HT-29 (cell line): ENCODE measurements around the gene C17orf107. TPM values are rescaled to one million over a fixed set of nuclear protein-coding genes. Genes with fewer than 3 reads are reported as not detected.

ENCODE experiments used
- DNase-seq: peaks from one replicate; pipeline ENCODE4 v3.0.0-alpha.2; 2015; ENCODE audit warnings: low spot score
- total RNA-seq: library from RNA; depleted of rRNA; stranded (reverse); fragments of >200 nt; shearing (Covaris generic); gene quantifications from 2 replicates; pipeline ENCODE4 v1.2.3, GENCODE V29; 2014

The C17orf107 gene
- total RNA-seq, 1 experiment from 2014 or later: 1.4 TPM

DNA sequence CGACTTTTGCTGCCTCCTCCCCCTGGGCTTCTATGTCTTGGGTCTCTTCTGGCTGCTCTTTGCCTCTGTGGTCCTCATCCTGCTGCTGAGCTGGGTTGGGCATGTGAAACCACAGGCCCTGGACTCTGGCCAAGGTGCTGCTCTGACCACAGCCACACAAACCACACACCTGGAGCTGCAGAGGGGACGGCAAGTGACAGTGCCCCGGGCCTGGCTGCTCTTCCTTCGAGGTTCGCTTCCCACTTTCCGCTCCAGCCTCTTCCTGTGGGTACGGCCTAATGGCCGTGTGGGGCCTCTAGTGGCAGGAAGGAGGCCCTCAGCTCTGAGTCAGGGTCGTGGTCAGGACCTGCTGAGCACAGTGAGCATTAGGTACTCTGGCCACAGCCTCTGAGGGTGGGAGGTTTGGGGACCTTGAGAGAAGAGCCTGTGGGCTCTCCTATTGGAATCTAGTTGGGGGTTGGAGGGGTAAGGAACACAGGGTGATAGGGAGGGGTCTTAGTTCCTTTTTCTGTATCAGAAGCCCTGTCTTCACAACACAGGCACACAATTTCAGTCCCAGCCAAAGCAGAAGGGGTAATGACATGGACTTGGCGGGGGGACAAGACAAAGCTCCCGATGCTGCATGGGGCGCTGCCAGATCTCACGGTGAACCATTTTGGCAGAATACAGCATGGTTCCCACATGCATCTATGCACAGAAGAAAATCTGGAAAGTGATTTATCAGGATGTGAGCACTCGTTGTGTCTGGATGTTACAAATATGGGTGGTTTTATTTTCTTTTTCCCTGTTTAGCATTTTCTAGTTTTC is 35.0 kb downstream of the C17orf107 start:
- peak; percentile 49 for DNase-seq

- DNase-seq: no peak
These were observed 36.3 kb downstream of the C17orf107 start for GRCh38 chr17:4935650-4936049.

DNA sequence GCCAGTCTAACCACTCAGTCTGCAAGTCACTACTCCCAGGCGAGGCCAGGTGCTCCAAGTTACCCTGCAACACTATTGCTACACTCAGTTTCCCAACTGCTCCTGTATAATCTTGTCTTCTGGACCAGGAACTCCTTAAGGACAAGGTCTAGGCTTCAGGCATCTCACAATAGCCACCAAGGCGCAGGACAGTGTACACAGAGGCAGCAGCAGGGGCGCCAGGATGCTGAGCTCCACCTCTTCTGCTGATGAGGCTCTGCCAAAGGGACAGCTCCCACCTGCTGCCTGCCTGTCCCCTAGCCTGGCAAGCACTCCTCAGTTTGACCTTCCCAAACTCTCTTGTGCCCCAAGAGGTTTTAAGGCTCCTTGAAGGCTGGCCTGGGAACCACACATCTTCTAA is 37.1 kb downstream of the C17orf107 start:
- no peak for DNase-seq

GRCh38 chr17:4937553-4937952 is 38.2 kb downstream of the C17orf107 start:
- DNase-seq: no peak

GRCh38 chr17:4938069-4938491 is 38.7 kb downstream of the C17orf107 start:
- DNase-seq: no peak

GRCh38 chr17:4938688-4939545 is 39.6 kb downstream of the C17orf107 start:
- DNase-seq: no peak

DNA sequence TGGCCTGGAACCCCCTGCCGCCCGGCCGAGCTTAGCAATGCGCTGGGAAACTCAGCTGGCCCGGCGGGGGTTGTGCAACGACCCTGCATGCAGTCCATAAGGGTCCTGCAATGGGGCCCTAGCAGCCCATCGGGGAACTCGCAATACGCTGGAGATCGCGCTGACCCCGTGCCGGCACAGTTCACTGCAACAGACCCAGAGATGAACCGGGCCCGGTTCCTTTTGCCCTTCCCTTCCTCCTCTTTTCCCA is 40.1 kb downstream of the C17orf107 start:
- DNase-seq: no peak

DNA sequence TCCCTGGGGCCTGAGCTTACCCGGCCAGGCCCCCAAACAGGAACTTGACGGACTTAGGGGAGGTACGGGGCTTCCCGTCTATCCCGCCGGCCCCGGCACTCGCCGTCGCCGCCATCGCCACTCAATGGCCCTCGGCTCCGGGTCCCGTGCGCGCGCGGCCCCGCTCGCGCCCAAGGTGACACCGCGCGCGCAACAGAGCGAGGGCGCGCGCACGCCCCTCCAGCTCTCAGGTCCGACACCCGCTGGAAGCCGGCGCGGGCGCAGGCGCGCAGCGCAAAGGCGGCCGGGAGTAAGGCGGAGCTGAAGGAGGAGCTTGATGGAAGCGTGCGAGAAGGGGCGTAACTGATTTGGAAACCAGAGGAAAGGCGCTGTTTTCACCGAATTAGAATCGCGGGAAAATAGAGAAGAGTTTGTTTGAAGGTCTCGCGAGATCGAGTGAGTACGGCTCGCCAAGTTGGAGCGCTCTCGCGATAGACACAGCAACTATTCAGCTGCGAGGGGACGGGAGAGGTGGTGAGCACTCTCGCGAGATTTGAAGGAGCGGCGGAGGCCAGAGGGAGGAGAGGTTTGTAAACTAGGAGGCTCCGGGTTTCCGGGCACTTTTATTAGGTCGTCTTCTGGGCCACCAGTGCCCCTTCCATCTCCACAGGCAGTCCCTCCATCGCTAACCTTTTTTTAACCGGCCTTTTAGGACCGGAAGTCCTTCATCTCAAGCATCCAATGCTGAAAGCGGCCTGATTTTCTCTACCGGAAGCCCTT is 40.6 kb downstream of the C17orf107 start, which contains the start of the genes RNF167 and SLC25A11:
Gene RNF167, plus strand, starts transcription at position 473 of the 759 bp plus-strand sequence. CDS start 642 bp downstream, outside the sequence.
Gene SLC25A11, minus strand, starts transcription at position 251 of the 759 bp plus-strand sequence. Its CDS starts 136 bp downstream, at position 115.
- peak; percentile 94 for DNase-seq

GRCh38 chr17:4940555-4941318 is 41.4 kb downstream of the C17orf107 start:
- no peak for DNase-seq

DNA sequence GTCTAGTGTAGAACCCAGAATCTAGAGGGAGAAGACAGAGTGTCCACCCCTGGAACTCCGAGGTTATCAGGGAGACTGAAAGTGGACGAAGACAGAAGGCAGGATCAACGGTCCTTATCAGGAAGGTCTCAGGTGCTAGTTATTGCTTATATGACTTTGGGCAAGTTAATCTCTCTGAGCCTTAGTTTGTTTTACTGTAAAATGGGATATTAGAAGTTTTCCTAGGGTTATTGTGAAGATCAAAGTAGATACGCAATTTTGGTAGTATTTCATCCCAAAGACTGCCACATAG is 41.9 kb downstream of the C17orf107 start:
- no peak for DNase-seq

DNA sequence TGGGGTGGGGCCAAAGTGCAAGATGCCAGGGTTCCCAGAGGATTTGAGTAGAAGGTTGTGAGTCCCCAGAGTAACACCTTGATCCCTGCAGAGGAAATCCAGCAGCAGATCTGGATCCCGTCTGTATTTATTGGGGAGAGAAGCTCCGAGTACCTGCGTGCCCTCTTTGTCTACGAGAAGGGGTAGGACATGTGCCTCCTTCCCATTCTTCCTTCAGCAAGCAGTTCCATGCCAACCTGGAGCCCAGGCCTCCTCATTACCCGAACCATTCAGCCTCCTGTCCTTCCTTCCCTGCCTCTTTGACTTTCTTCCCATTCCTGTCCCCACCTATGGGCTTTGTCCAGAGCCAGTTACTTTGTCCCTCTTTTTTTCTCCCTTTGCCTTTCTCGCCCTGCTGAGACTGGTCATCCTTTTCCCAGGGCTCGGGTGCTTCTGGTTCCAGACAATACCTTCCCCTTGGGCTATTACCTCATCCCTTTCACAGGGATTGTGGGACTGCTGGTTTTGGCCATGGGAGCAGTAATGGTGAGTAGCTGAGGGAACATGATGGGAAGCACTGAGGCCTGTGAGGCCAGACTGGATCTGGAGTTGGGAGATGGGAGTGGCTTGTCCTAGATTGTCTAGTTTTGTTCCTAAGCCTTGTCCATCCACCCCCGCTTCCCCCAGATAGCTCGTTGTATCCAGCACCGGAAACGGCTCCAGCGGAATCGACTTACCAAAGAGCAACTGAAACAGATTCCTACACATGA is 43.6 kb downstream of the C17orf107 start:
- no peak for DNase-seq

DNA sequence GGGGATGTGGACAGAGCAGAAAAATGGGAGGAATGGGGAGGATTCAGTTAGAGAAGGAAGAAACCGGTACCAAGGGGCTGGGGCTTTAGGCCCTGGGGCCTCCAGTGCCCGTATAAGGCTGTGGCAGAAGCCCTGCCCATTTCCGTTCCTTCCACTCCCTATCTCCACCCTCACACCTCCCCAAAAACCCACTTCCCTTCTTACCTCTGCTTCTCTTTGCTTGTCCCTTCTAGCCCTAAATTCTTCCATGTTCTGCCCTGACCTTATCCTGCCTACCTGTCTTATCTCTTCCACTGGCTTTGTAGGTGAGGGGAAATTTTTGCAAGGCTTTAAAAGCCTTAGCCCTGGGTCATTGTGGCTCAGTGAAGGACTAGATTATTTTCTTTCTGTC is 44.8 kb downstream of the C17orf107 start:
- no peak for DNase-seq

DNA sequence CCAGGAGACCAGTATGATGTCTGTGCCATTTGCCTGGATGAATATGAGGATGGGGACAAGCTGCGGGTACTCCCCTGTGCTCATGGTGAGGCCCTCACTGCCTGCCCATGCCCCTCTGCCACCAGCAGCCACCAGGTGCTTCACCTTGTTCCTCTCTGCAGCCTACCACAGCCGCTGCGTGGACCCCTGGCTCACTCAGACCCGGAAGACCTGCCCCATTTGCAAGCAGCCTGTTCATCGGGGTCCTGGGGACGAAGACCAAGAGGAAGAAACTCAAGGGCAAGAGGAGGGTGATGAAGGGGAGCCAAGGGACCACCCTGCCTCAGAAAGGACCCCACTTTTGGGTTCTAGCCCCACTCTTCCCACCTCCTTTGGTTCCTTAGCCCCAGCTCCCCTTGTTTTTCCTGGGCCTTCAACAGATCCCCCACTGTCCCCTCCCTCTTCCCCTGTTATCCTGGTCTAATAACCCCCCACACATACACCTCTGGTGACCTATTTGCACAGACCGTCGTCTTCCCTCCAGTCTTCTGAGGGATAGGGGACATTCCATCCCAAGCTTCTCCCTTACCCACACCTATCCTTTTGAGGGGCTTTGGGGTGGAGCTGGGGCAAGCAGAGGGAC is 45.3 kb downstream of the C17orf107 start:
- DNase-seq: no peak

DNA sequence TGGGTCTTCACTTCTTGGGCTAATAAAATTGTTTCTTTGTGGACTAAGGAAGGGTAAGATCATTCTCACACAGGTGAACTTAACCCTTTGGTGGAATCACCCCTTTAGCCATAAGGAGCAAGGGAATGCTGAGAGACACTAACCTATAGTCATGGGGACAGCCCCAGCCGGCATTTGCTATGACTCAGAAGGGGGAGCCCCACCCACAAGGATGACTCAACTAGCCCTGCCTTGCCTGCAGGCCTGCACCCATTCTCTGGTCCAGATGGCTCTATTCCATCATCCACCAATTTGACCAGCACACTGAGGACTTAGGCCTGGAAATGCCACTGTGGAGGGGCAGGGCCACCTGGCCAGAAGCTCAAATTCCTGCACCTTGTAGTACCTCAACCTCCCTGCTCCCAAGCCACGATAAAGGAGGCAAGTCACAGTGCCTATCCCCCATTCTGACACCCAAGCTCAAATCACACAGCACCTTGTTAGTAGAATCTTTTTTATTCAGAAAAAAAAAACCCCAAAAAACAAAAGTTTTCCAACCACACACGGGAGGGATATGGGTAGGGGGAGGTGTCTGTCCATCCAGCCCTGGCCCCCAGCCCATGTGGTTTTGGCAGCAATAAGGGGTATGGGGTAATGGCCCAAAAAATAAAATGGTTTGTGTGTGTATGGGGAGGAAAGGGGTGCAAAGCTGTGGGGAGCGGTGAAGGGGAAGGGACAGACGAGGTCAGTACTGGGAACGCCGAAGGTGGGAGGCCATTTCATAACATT is 46.0 kb downstream of the C17orf107 start:
- peak; percentile 67 for DNase-seq

GRCh38 chr17:4945944-4946280 is 46.6 kb downstream of the C17orf107 start:
- DNase-seq: no peak

GRCh38 chr17:4946312-4946976 is 47.1 kb downstream of the C17orf107 start:
- no peak for DNase-seq

DNA sequence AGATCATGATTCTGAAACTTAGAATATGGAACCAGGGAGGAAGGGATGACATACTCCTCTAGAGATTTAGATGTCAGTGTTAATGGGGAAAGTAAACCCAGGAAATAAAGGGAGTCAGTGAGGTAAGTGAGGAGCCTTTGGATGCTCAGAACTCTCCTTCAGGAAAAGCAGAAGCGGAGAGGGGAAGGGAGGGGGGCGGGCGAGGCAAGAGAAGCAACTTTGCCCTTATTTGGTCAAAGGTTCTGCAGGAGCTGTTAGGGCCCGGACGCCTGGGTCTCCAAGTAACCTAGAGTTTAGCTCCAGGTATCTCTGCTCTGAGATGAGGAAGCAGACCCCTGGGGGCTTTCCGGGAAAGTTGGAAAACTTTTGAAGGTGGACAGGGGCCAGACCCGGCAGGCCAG is 47.7 kb downstream of the C17orf107 start:
- no peak for DNase-seq

- peak; percentile 44 for DNase-seq
These were observed 48.3 kb downstream of the C17orf107 start for GRCh38 chr17:4947411-4948165.
